GM13977 (cell line): ENCODE results near the gene C2CD4A.

Experiments used
- DNase-seq: peaks from one replicate; pipeline ENCODE4 v3.0.0; 2012; ENCODE audit warnings: low spot score
- CTCF ChIP-seq: IDR thresholded peaks from 2 replicates; pipeline ENCODE4 v1.5.1; 2012; ENCODE audit warnings: mild to moderate bottlenecking, control low read depth; ENCODE audit not compliant: insufficient read depth; ENCODE audit errors: extremely low read depth, missing control alignments
- in situ Hi-C: fragments of 300-500 bp; cut with MboI; formaldehyde crosslinking; loops from one replicate; pipeline ENCODE4 v1.12.0; 2022; ENCODE audit warnings: low sequenced_read_pairs, low pct_unique_long_range_greater_than_20kb, mixed read lengths, inconsistent platforms; ENCODE audit not compliant: unreplicated experiment

The C2CD4A gene

GRCh38 chr15:62112616-62113593 lies 46.1 kb downstream of the C2CD4A start:
- DNase-seq: no peak

GRCh38 chr15:62115847-62116246 lies 49.1 kb downstream of the C2CD4A start:
- no peak for TF ChIP-seq CTCF
- in situ Hi-C loops: no loop called here
- DNase-seq: no peak

More at GRCh38 chr15:62112616-62113593, 46.1 kb downstream of the C2CD4A start:
- TF ChIP-seq CTCF: no peak
- in situ Hi-C loops: no loop called here

GRCh38 chr15:62118520-62119226 lies 51.9 kb downstream of the C2CD4A start:
- TF ChIP-seq CTCF: no peak
- DNase-seq: no peak
- in situ Hi-C loops: no loop called here

GRCh38 chr15:62119227-62119864 lies 52.6 kb downstream of the C2CD4A start:
- in situ Hi-C loops: no loop called here
- DNase-seq: no peak
- TF ChIP-seq CTCF: no peak

GRCh38 chr15:62119874-62120273 lies 53.1 kb downstream of the C2CD4A start:
- TF ChIP-seq CTCF: no peak
- DNase-seq: no peak
- in situ Hi-C loops: no loop called here
